Motor neuron (in vitro differentiated cells): Measurements from ENCODE around the gene HEBP2. TPM values are rescaled to one million over a fixed set of nuclear protein-coding genes. Genes with fewer than 3 reads are reported as not detected.
"Not testable (repeated sequence)": the region's sequence is repeated elsewhere in the genome, so short reads cannot be mapped to it uniquely, and the experiment has no call there.

ENCODE experiments used
- ATAC-seq, 8 experiments: fragments of 200-7000 bp; cut with Tn5 transposase; replicated peaks in 6 of 8; 2 replicates each; pipeline ENCODE4 v1.8.0; 2021; ENCODE audit warnings: mild to moderate bottlenecking in 8 of 8, moderate library complexity in 8 of 8
- H3K27ac ChIP-seq, 2 donors: fragments of 250-450 bp; sonication (Bioruptor Pico); 2 replicates each; pipeline ENCODE4 v1.9.0; 2021; ENCODE audit warnings: antibody characterized with exemption in 2 of 2, mild to moderate bottlenecking in 2 of 2, moderate library complexity in 1 of 2
- H3K4me1 ChIP-seq, 2 donors: fragments of 250-450 bp; sonication (Bioruptor Pico); replicated peaks in 1 of 2; 2 replicates each; pipeline ENCODE4 v1.6.1; 2021; ENCODE audit warnings: antibody characterized with exemption in 2 of 2, mild to moderate bottlenecking in 2 of 2, moderate library complexity in 1 of 2
- H3K4me3 ChIP-seq, 5 donors: fragments of 250-450 bp; sonication (Bioruptor Pico); 2 replicates each; pipeline ENCODE4 v1.9.0; 2021; ENCODE audit warnings: antibody characterized with exemption in 5 of 5, mild to moderate bottlenecking in 5 of 5, moderate library complexity in 4 of 5
- WGBS, 10 experiments: fragments of 450-650 bp; shearing (Covaris generic); methylation state at CpG; one replicate each; pipeline ENCODE4 v1.0.0; 2022; 5-methylcytosine and 5-hydroxymethylcytosine counted together
- in situ Hi-C, 9 experiments: fragments of 400-800 bp; cut with MboI; loops; one replicate each; pipeline ENCODE4 v1.15.0; 2021; ENCODE audit warnings: low sequenced_read_pairs in 9 of 9, low pct_unique_long_range_greater_than_20kb in 2 of 9; ENCODE audit not compliant: unreplicated experiment in 9 of 9
- total RNA-seq, 8 experiments: library from RNA; unstranded; fragments of 300-600 nt; gene quantifications; 2 replicates each; pipeline versions ENCODE4 v1.2.3 to v1.2.4, GENCODE V29; 2022

The HEBP2 gene
- total RNA-seq, 8 experiments from 2014 or later, result 11.8 to 27.9 (median 15.0) TPM

- no peak overlapping the region for H3K4me3 ChIP-seq
- WGBS, 10 experiments, result 83 to 100% (median 96%) methylated on average over 1 to 3 of the region's 3 CpGs; no CpG with 5 or more reads in 4 of the 10 experiments
- in situ Hi-C loops, result loop anchor here in 5 of 9 experiments (25.0 kb wide), 2 partner anchors 307 to 343 kb away; partner anchors contain the start of genes PERP (in 3 of the 5) and CCDC28A (in 2 of the 5)
Observed at GRCh38 chr6:138419766-138420165, 15.7 kb downstream of the HEBP2 start.

GRCh38 chr6:138420356-138420755 lies 16.3 kb downstream of the HEBP2 start:
- Histone ChIP-seq H3K4me1 (peaks cover 9 to 12% of the 10 kb centered on the region in 2 donors), H3K27ac (no peak overlapping the region), H3K4me3 (no peak overlapping the region)
- ATAC-seq, result no peak
- in situ Hi-C loops, result loop anchor here in 5 of 9 experiments (25.0 kb wide), 2 partner anchors 308 to 342 kb away; partner anchors contain the start of genes PERP (in 3 of the 5) and CCDC28A (in 2 of the 5)
- 71 to 100% (median 94%) methylated on average over 1 to 4 of the region's 4 CpGs; no CpG with 5 or more reads in 4 of the 10 experiments for WGBS, 10 experiments

More at GRCh38 chr6:138419766-138420165, 15.7 kb downstream of the HEBP2 start:
- ATAC-seq, result no peak
- Histone ChIP-seq H3K27ac (no peak overlapping the region), H3K4me1 (peaks cover 9 to 12% of the 10 kb centered on the region in 2 donors)

GRCh38 chr6:138421089-138421488 lies 17.1 kb downstream of the HEBP2 start:
- in situ Hi-C loops, result loop anchor here in 5 of 9 experiments (25.0 kb wide), 2 partner anchors 309 to 341 kb away; partner anchors contain the start of genes PERP (in 3 of the 5) and CCDC28A (in 2 of the 5)
- H3K4me1 ChIP-seq, result peaks cover 5 to 6% of the 10 kb centered on the region in 2 donors
- 58 to 100% (median 78%) methylated on average over 1 to 4 of the region's 6 CpGs for WGBS, 10 experiments
- H3K27ac ChIP-seq, result no peak overlapping the region
- H3K4me3 ChIP-seq, result no peak overlapping the region
- ATAC-seq, result no peak

- no peak overlapping the region for H3K27ac ChIP-seq
- WGBS, 10 experiments, result 92 to 100% (median 100%) methylated on average over 1 to 10 of the region's 10 CpGs; no CpG with 5 or more reads in 2 of the 10 experiments
- no peak for ATAC-seq
- no peak overlapping the region for H3K4me3 ChIP-seq
- in situ Hi-C loops, result loop anchor here in 5 of 9 experiments (25.0 kb wide), 2 partner anchors 309 to 341 kb away; partner anchors contain the start of genes PERP (in 3 of the 5) and CCDC28A (in 2 of the 5)
- H3K4me1 ChIP-seq, result peaks cover 0 to 3% of the 10 kb centered on the region in 2 donors
Observed at GRCh38 chr6:138421608-138422007, 17.6 kb downstream of the HEBP2 start.

GRCh38 chr6:138422861-138423260 lies 18.8 kb downstream of the HEBP2 start:
- no peak overlapping the region for H3K27ac ChIP-seq
- no peaks in the 10 kb centered on the region for H3K4me1 ChIP-seq
- in situ Hi-C loops, result loop anchor here in 5 of 9 experiments (25.0 kb wide), 2 partner anchors 311 to 339 kb away; partner anchors contain the start of genes PERP (in 3 of the 5) and CCDC28A (in 2 of the 5)
- ATAC-seq, result no peak
- H3K4me3 ChIP-seq, result no peak overlapping the region

- in situ Hi-C loops, result loop anchor here in 5 of 9 experiments (25.0 kb wide), 2 partner anchors 312 to 338 kb away; partner anchors contain the start of genes PERP (in 3 of the 5) and CCDC28A (in 2 of the 5)
- ATAC-seq, result no peak
- H3K27ac ChIP-seq, result no peak overlapping the region
- no peaks in the 10 kb centered on the region for H3K4me1 ChIP-seq
- no peak overlapping the region for H3K4me3 ChIP-seq
- 60 to 100% (median 98%) methylated on average over 1 to 17 of the region's 48 CpGs; no CpG with 5 or more reads in 1 of the 10 experiments for WGBS, 10 experiments
Observed at GRCh38 chr6:138424004-138424904, 20.2 kb downstream of the HEBP2 start.

- in situ Hi-C loops, result loop anchor here in 8 of 9 experiments (25.0 kb wide), 2 partner anchors 162 to 337 kb away; partner anchors contain the start of gene CCDC28A (in 5 of the 8)
- not testable (repeated sequence) for H3K27ac ChIP-seq, ATAC-seq, H3K4me3 ChIP-seq, H3K4me1 ChIP-seq
- 40 to 100% (median 92%) methylated on average over 1 to 6 of the region's 7 CpGs; no CpG with 5 or more reads in 2 of the 10 experiments for WGBS, 10 experiments
Observed at GRCh38 chr6:138425256-138425655, 21.2 kb downstream of the HEBP2 start.

GRCh38 chr6:138426500-138427123 lies 22.6 kb downstream of the HEBP2 start:
- WGBS, 10 experiments, result 57 to 100% (median 89%) methylated on average over 1 to 5 of the region's 5 CpGs; no CpG with 5 or more reads in 1 of the 10 experiments
- in situ Hi-C loops, result loop anchor here in 8 of 9 experiments (25.0 kb wide), 2 partner anchors 161 to 336 kb away; partner anchors contain the start of gene CCDC28A (in 5 of the 8)
- Histone ChIP-seq H3K4me1 (no peaks in the 10 kb centered on the region), H3K4me3 (no peak overlapping the region), H3K27ac (no peak overlapping the region)
- ATAC-seq, result no peak

GRCh38 chr6:138427701-138428100 lies 23.7 kb downstream of the HEBP2 start:
- Histone ChIP-seq H3K27ac (no peak overlapping the region), H3K4me3 (no peak overlapping the region), H3K4me1 (no peaks in the 10 kb centered on the region)
- in situ Hi-C loops, result loop anchor here in 8 of 9 experiments (25.0 kb wide), 2 partner anchors 160 to 335 kb away; partner anchors contain the start of gene CCDC28A (in 5 of the 8)
- peak in 1 of 8 experiments; percentile 46 for ATAC-seq
- WGBS, 10 experiments, result 60 to 100% (median 86%) methylated on average over 1 to 8 of the region's 8 CpGs

- H3K4me1 ChIP-seq, result no peaks in the 10 kb centered on the region
- H3K4me3 ChIP-seq, result no peak overlapping the region
- in situ Hi-C loops, result loop anchor here in 8 of 9 experiments (25.0 kb wide), 2 partner anchors 158 to 333 kb away; partner anchors contain the start of gene CCDC28A (in 5 of the 8)
- H3K27ac ChIP-seq, result no peak overlapping the region
- ATAC-seq, result peak; percentile 38 to 73 (median 46)
- 24 to 58% (median 44%) methylated on average over 4 to 8 of the region's 8 CpGs for WGBS, 10 experiments
Observed at GRCh38 chr6:138428944-138429598, 25.0 kb downstream of the HEBP2 start.

GRCh38 chr6:138429761-138430160 lies 25.7 kb downstream of the HEBP2 start:
- Histone ChIP-seq H3K27ac (no peak overlapping the region), H3K4me3 (no peak overlapping the region), H3K4me1 (no peaks in the 10 kb centered on the region)
- 59 to 94% (median 88%) methylated on average over 1 to 11 of the region's 12 CpGs for WGBS, 10 experiments
- no peak for ATAC-seq
- in situ Hi-C loops, result loop anchor here in 8 of 9 experiments (5.0 to 25.0 kb wide), 4 partner anchors 83 to 333 kb away; partner anchors contain the start of gene CCDC28A (in 5 of the 8)
